CD4-positive, alpha-beta memory T cell (primary cell): Measurements from ENCODE around the gene PICALM. TPM values are rescaled to one million over a fixed set of nuclear protein-coding genes. Genes with fewer than 3 reads are reported as not detected.
"Not testable (repeated sequence)": the region's sequence is repeated elsewhere in the genome, so short reads cannot be mapped to it uniquely, and the experiment has no call there.

Experiments
- CTCF ChIA-PET: fragments of 350-600 bp; sonication (Branson Sonifier 250); formaldehyde crosslinking; loops from one replicate; lab custom pipeline; 2021; ENCODE audit warnings: inconsistent platforms; ENCODE audit not compliant: partially characterized antibody; lab: Charles Lee
- POLR2A ChIA-PET: fragments of 350-600 bp; sonication (Branson Sonifier 250); formaldehyde crosslinking; loops from one replicate; lab custom pipeline; 2021; ENCODE audit not compliant: partially characterized antibody; lab: Charles Lee
- DNase-seq, 5 donors: peaks; one replicate each; pipeline versions ENCODE4 v3.0.0 to v3.0.0-alpha.2; 2020 to 2022; ENCODE audit warnings: mixed read lengths in 1 of 5
- H3K27ac ChIP-seq: one replicate; pipeline ENCODE4 v1.7.0; 2013; ENCODE audit warnings: low read depth, low read length
- H3K27me3 ChIP-seq: 2 replicates; pipeline ENCODE4 v1.7.0; 2013; ENCODE audit warnings: mild to moderate bottlenecking, low read length, moderate library complexity; ENCODE audit not compliant: insufficient read depth
- H3K36me3 ChIP-seq: 2 replicates; pipeline ENCODE4 v1.7.0; 2013; ENCODE audit warnings: mild to moderate bottlenecking, low read length, moderate library complexity; ENCODE audit not compliant: insufficient read depth
- H3K4me1 ChIP-seq: 2 replicates; pipeline ENCODE4 v1.7.0; 2013; ENCODE audit warnings: mild to moderate bottlenecking, low read length, moderate library complexity; ENCODE audit not compliant: insufficient read depth
- H3K4me3 ChIP-seq, 2 donors: one replicate each; pipeline ENCODE4 v1.7.0; 2013; ENCODE audit warnings: low read length in 2 of 2, mild to moderate bottlenecking in 1 of 2
- H3K9me3 ChIP-seq, 2 donors: one replicate each; pipeline ENCODE4 v1.7.0; 2013; ENCODE audit warnings: low read length in 2 of 2, control low read depth in 1 of 2; ENCODE audit not compliant: control insufficient read depth in 1 of 2
- H3K27ac Mint-ChIP-seq, 7 donors: one replicate each; pipeline ENCODE4 v1.8.0; 2020 to 2021; ENCODE audit warnings: mixed read lengths in 7 of 7, mild to moderate bottlenecking in 6 of 7, inconsistent platforms in 3 of 7, moderate library complexity in 3 of 7
- H3K27me3 Mint-ChIP-seq, 2 donors: one replicate each; pipeline ENCODE4 v1.8.0; 2020 to 2021; ENCODE audit warnings: mixed read lengths in 2 of 2
- H3K36me3 Mint-ChIP-seq, 2 donors: one replicate each; pipeline ENCODE4 v1.8.0; 2020 to 2021; ENCODE audit warnings: mixed read lengths in 2 of 2, inconsistent platforms in 1 of 2, mild to moderate bottlenecking in 1 of 2
- H3K4me1 Mint-ChIP-seq, 4 donors: one replicate each; pipeline ENCODE4 v1.8.0; 2020 to 2021; ENCODE audit warnings: mixed read lengths in 4 of 4, mild to moderate bottlenecking in 1 of 4
- H3K4me3 Mint-ChIP-seq, 8 donors: one replicate each; pipeline ENCODE4 v1.8.0; 2020 to 2021; ENCODE audit warnings: mixed read lengths in 8 of 8, mild to moderate bottlenecking in 7 of 8, moderate library complexity in 6 of 8, inconsistent platforms in 3 of 8
- H3K9me3 Mint-ChIP-seq, 8 donors: one replicate each; pipeline ENCODE4 v1.8.0; 2020 to 2021; ENCODE audit warnings: mixed read lengths in 8 of 8, mild to moderate bottlenecking in 5 of 8, inconsistent platforms in 3 of 8, moderate library complexity in 1 of 8
- intact Hi-C: fragments of 100-400 bp; cut with micrococcal nuclease; formaldehyde crosslinking; loops from one replicate; pipeline ENCODE4 v1.15.1; 2023
- polyA plus RNA-seq, 2 donors: library from polyadenylated mRNA; unstranded; fragments of 300-500 nt; fragmentation: Illumina TruSeq; gene quantifications; one replicate each; pipeline ENCODE4 v1.2.3, GENCODE V29; 2021
- total RNA-seq, 2 experiments: library from RNA; stranded (reverse); gene quantifications; one replicate each; pipeline ENCODE4 v1.2.3, GENCODE V29; 2021

Gene PICALM
- total and polyA plus RNA-seq, 4 experiments from 2014 or later, result 15.3 to 138 (median 76.8) TPM

DNA sequence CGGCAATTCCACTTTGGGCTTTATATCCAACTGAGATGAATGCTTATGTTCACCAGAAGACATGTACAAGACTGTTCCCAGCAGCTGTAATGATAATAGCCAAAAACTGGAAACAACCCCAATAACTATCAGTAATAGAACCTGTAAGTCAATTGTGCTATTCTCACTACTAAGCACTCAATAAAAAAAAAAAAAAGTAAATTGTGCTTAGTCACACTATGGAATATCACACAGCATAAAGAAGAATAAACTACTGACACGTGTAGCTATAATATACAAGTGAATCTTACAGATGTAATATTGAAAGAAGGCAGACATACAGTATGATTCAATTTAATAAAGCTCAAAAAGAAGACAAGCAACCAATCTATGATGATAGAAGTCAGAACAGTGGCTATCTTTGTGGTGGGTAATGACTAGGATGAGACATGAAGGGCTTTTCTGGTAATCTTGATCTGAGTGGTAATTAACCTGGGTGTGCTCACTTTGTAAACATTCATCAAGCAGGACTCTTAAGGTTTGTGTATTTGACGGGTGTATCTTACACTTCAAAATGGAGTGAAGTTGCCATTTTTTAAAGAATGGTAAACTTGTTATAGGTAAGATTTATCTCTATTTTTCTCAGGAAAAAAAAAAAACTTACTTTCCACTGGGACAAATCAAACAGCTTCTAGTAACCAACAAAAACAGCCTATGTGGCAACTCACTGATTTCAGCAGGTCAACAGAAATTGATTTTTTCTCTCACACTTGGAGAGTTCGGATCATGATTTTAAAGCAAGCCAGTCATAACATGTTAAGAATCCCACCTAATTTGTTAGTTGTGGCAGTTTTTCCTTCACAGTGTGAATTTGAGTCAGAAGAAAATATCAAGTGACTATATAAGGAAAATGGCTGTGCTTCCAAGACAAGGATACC is 129.5 kb downstream of the PICALM start:
- Mint-ChIP-seq H3K27ac (no peak overlapping the region), H3K27me3 (no peaks in the 10 kb centered on the region), H3K4me1 (no peaks in the 10 kb centered on the region), H3K4me3 (no peak overlapping the region), H3K36me3 (no peaks in the 10 kb centered on the region), H3K9me3 (peaks cover 0 to 6% (median 0%) of the 10 kb centered on the region in 8 donors)
- ChIA-PET CTCF (interaction anchor here (1.0 kb wide), 1 partner anchor 352 kb away, joined by 3 read pairs; no protein-coding TSS in a partner anchor), POLR2A (interaction anchor here (0.6 kb wide), 1 partner anchor 17 kb away, joined by 4 read pairs; no protein-coding TSS in a partner anchor)
- Histone ChIP-seq H3K4me1 (no peaks in the 10 kb centered on the region), H3K27me3 (no peaks in the 10 kb centered on the region), H3K36me3 (no peaks in the 10 kb centered on the region), H3K9me3 (no peaks in the 10 kb centered on the region), H3K27ac (no peak overlapping the region), H3K4me3 (no peak overlapping the region)
- intact Hi-C loops, result loop anchor here (5.0 kb wide), 1 partner anchor 278 kb away; no protein-coding TSS in a partner anchor
- no peak for DNase-seq

DNA sequence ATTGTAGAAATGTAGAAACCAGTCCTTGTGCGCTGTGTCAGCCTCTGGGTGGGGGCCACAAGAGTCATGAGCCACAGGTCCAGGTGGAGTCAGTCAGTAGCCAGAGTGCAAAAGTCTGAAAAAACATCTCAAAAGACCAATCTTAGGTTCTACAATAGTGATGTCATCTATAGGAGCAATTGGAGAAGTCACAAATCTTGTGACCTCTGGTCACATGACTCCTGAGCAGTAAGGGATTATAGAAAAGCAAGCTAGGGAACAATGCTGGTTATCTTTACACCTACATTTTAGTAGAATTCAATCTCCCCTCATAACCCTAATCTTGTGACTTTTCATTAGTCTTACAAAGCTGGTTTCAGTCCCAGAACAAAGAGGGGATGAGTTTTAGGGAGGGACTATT is 131.0 kb downstream of the PICALM start:
- H3K27me3 Mint-ChIP-seq, result no peaks in the 10 kb centered on the region
- no peaks in the 10 kb centered on the region for H3K9me3 ChIP-seq
- intact Hi-C loops, result no loop called here
- H3K27ac ChIP-seq, result no peak overlapping the region
- POLR2A ChIA-PET, result no interaction called here
- no peaks in the 10 kb centered on the region for H3K27me3 ChIP-seq
- no peak for DNase-seq
- H3K27ac Mint-ChIP-seq, result no peak overlapping the region
- CTCF ChIA-PET, result no interaction called here
- no peaks in the 10 kb centered on the region for H3K4me1 ChIP-seq
- H3K36me3 Mint-ChIP-seq, result no peaks in the 10 kb centered on the region
- H3K36me3 ChIP-seq, result no peaks in the 10 kb centered on the region
- no peaks in the 10 kb centered on the region for H3K4me1 Mint-ChIP-seq
- no peaks in the 10 kb centered on the region for H3K9me3 Mint-ChIP-seq
- no peak overlapping the region for H3K4me3 Mint-ChIP-seq
- H3K4me3 ChIP-seq, result no peak overlapping the region

DNA sequence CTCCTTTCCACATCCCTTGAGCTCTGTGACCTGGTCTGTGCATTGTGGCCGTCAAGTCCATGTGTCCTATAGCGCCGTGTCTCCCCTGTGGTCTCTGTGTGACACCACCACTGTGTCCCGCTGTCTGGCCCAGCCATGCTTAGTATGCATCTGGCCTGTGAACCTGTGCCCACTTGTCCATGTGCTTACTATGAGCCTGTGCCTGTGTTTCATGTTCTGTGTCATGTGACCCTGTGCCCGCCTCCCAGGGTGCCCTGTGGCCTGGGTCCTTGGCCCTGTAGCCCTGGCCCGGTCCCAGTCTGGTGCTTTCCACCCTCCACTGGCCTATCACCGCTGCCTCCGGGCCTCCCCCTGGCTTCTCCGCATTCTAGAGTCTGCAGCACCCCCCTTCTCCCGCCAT is 133.1 kb downstream of the PICALM start:
- Histone ChIP-seq H3K9me3 (no peaks in the 10 kb centered on the region), H3K36me3 (no peaks in the 10 kb centered on the region), H3K27me3 (no peaks in the 10 kb centered on the region), H3K4me1 (no peaks in the 10 kb centered on the region), H3K4me3 (no peak overlapping the region), H3K27ac (no peak overlapping the region)
- Mint-ChIP-seq H3K4me3 (no peak overlapping the region), H3K9me3 (no peaks in the 10 kb centered on the region), H3K4me1 (no peaks in the 10 kb centered on the region), H3K27me3 (no peaks in the 10 kb centered on the region), H3K27ac (no peak overlapping the region), H3K36me3 (no peaks in the 10 kb centered on the region)
- POLR2A ChIA-PET, result no interaction called here
- intact Hi-C loops, result no loop called here
- CTCF ChIA-PET, result no interaction called here
- no peak for DNase-seq

DNA sequence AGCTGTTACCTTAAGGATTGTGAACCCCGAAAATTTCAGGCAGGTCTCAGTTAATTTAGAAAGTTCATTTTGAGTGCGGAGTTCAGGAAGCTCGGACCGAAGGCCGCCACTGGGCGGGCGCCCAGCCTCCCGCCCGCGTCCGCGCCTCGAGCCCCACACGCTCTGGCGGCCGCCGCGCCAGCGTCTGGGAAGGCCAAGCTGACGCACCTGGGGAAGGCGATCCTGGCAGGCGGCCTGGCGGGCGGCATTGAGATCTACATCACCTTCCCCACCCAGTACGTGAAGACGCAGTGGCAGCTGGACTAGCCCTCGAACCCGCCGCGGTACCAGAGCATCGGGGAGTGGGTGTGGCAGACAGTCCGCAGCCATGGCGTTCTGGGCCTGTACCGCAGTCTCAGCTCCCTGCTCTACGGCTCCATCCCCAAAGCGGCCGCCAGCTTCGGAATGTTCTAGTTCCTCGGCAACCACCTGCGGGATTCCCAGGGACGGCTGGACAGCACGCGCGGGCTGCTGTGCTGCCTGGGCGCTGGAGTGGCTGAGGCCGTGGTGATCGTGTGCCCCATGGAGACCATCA is 134.2 kb downstream of the PICALM start:
- Mint-ChIP-seq H3K9me3 (peaks cover 0 to 3% (median 0%) of the 10 kb centered on the region in 8 donors), H3K27me3 (peaks cover 0 to 4% of the 10 kb centered on the region in 2 donors), H3K36me3 (no peaks in the 10 kb centered on the region), H3K27ac (no peak overlapping the region), H3K4me3 (no peak overlapping the region), H3K4me1 (no peaks in the 10 kb centered on the region)
- H3K4me3 ChIP-seq, result no peak overlapping the region
- ChIA-PET POLR2A (no interaction called here), CTCF (no interaction called here)
- H3K27ac ChIP-seq, result no peak overlapping the region
- no peak for DNase-seq
- no peaks in the 10 kb centered on the region for H3K27me3 ChIP-seq
- no peaks in the 10 kb centered on the region for H3K4me1 ChIP-seq
- no peaks in the 10 kb centered on the region for H3K9me3 ChIP-seq
- no peaks in the 10 kb centered on the region for H3K36me3 ChIP-seq
- intact Hi-C loops, result no loop called here

DNA sequence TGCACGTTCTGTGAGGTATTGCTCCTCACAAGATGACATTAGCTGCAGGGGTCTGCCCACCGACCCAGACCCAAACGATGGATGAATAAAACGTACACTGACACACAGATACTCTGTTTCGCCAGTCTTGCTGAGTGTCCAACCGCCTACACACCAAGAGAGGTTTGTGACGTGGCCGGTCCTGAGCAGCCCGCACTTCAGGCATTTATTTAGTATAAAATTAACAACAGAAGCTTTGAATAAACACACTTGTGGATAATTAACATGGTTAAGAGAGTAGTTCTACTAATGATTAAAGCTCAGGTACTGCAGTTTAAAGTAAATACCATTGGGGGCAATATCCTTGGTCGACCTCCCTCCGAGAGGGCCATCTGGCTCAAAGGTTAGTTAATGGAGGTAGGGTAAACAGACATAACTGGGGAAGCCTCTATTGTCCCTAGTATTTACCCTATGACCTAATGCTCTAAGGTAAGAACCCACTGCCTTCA is 138.0 kb downstream of the PICALM start:
- H3K36me3 ChIP-seq, result no peaks in the 10 kb centered on the region
- H3K27ac ChIP-seq, result no peak overlapping the region
- intact Hi-C loops, result no loop called here
- no peak overlapping the region for H3K4me3 ChIP-seq
- no peaks in the 10 kb centered on the region for H3K27me3 ChIP-seq
- no peaks in the 10 kb centered on the region for H3K4me1 ChIP-seq
- Mint-ChIP-seq H3K9me3 (peaks cover 0 to 7% (median 0%) of the 10 kb centered on the region in 8 donors), H3K4me1 (no peaks in the 10 kb centered on the region), H3K27ac (no peak overlapping the region), H3K36me3 (no peaks in the 10 kb centered on the region), H3K27me3 (peaks cover 4 to 15% of the 10 kb centered on the region in 2 donors), H3K4me3 (no peak overlapping the region)
- POLR2A ChIA-PET, result no interaction called here
- no peaks in the 10 kb centered on the region for H3K9me3 ChIP-seq
- no peak for DNase-seq
- CTCF ChIA-PET, result no interaction called here

DNA sequence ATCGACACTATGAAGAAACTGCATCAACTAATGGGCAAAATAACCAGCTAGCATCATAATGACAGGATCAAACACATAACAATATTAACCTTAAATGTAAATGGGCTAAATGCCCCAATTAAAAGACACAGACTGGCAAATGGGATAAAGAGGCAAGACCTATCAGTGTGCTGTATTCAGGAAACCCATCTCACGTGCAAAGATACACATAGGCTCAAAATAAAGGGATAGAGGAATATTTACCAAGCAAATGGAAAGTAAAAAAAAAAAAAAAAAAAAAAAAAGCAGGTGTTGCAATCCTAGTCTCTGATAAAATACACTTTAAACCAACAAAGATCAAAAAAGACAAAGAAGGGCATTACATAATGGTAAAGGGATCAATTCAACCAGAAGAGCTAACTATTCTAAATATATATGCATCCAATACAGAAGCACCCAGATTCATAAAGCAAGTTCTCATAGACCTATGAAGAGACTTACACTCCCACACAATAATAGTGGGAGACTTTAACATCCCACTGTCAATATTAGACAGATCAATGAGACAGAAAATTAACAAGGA is 142.2 kb downstream of the PICALM start:
- POLR2A ChIA-PET, H3K4me1 Mint-ChIP-seq, H3K27ac Mint-ChIP-seq, H3K4me3 Mint-ChIP-seq, H3K27me3 ChIP-seq, H3K4me3 ChIP-seq, H3K36me3 Mint-ChIP-seq, CTCF ChIA-PET, H3K9me3 ChIP-seq, intact Hi-C loops, DNase-seq, H3K36me3 ChIP-seq, H3K4me1 ChIP-seq, H3K9me3 Mint-ChIP-seq, H3K27ac ChIP-seq: not testable (repeated sequence)
- H3K27me3 Mint-ChIP-seq, result peaks cover 23 to 26% of the 10 kb centered on the region in 2 donors

DNA sequence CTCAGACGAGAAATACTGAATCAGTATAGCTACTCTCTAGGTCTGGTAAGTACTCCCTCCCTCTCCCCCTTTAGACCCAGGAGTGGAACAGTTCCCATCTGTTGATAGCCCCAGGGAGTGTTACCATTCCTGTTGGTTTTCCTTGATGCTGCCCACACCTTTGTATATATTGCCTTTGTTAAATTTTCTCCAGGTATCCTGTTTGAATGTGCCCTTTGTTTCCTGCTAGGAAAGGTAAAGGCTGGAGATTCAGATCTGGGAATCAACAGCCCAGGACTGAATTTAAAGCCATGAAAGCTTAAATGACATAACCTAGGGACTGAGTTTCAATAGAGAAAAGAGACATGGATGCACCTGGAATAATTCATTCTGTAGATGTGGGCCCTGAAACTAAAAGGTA is 145.4 kb downstream of the PICALM start:
- Mint-ChIP-seq H3K4me3 (no peak overlapping the region), H3K9me3 (no peaks in the 10 kb centered on the region), H3K27me3 (peaks cover 21 to 23% of the 10 kb centered on the region in 2 donors), H3K4me1 (no peaks in the 10 kb centered on the region), H3K27ac (no peak overlapping the region), H3K36me3 (no peaks in the 10 kb centered on the region)
- no peaks in the 10 kb centered on the region for H3K36me3 ChIP-seq
- DNase-seq, result no peak
- no peaks in the 10 kb centered on the region for H3K9me3 ChIP-seq
- H3K27ac ChIP-seq, result no peak overlapping the region
- no peaks in the 10 kb centered on the region for H3K4me1 ChIP-seq
- ChIA-PET POLR2A (no interaction called here), CTCF (no interaction called here)
- H3K27me3 ChIP-seq, result no peaks in the 10 kb centered on the region
- intact Hi-C loops, result no loop called here
- no peak overlapping the region for H3K4me3 ChIP-seq
